AG09319 (cell line): Measurements from ENCODE around the gene PPP2R5C.
A peak's percentile ranks its signal among the peaks of the same experiment; 100 is the strongest.

Source experiments
- DNase-seq: peaks from one replicate; pipeline ENCODE4 v3.0.0-alpha.2; 2010; ENCODE audit warnings: low read depth; ENCODE audit errors: extremely low read depth
- TF ChIP-seq, protein P1 (sequence below): IDR thresholded peaks from 2 replicates; pipeline ENCODE4 v1.5.1; 2011; ENCODE audit warnings: low read depth, mild to moderate bottlenecking, inconsistent platforms, low read length, moderate library complexity

PPP2R5C gene

DNA sequence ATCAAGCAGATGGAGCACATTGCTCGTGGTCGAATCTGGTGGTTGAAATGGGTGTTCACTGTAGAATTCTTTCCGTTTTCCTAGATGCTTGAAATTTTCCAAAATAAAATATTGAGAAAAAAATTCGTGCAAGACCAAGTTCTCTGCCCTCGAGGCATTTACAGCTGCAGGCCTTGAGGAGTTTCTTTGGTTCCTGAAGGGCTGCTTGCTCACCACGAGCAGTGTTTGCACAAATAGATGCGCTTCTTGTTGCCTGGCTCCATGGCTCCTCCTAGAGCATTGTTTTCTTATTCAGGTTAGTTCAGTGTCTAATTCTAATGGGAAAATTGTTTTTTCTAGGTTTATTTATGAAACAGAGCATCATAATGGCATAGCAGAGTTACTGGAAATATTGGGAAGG is 128.4 kb downstream of the PPP2R5C start:
- no peak for DNase-seq

DNA sequence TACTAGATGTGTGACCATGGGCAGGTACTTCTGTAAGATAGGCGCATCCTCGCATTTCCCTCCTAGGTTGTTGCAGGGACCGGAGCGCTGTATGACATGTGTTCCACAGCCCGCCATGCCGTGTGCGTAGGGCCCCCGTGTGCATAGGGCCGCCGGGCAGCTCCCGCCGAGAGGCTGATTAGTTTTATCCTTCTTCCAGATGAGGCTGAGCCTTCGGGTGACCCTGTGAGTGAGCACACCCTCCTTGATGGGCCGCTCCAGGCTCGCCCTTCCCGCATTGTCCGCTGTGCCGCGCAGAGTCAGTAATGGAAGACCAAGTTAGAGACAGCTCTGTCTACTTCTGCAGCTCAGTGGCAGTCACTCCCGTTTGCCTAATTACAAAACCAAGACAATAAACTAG is 130.0 kb downstream of the PPP2R5C start:
- TF ChIP-seq, protein P1, sequence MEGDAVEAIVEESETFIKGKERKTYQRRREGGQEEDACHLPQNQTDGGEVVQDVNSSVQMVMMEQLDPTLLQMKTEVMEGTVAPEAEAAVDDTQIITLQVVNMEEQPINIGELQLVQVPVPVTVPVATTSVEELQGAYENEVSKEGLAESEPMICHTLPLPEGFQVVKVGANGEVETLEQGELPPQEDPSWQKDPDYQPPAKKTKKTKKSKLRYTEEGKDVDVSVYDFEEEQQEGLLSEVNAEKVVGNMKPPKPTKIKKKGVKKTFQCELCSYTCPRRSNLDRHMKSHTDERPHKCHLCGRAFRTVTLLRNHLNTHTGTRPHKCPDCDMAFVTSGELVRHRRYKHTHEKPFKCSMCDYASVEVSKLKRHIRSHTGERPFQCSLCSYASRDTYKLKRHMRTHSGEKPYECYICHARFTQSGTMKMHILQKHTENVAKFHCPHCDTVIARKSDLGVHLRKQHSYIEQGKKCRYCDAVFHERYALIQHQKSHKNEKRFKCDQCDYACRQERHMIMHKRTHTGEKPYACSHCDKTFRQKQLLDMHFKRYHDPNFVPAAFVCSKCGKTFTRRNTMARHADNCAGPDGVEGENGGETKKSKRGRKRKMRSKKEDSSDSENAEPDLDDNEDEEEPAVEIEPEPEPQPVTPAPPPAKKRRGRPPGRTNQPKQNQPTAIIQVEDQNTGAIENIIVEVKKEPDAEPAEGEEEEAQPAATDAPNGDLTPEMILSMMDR: no peak
- DNase-seq: no peak

More for the DNA sequence above, 128.4 kb downstream of the PPP2R5C start:
- TF ChIP-seq, protein P1: peak; percentile 14

DNA sequence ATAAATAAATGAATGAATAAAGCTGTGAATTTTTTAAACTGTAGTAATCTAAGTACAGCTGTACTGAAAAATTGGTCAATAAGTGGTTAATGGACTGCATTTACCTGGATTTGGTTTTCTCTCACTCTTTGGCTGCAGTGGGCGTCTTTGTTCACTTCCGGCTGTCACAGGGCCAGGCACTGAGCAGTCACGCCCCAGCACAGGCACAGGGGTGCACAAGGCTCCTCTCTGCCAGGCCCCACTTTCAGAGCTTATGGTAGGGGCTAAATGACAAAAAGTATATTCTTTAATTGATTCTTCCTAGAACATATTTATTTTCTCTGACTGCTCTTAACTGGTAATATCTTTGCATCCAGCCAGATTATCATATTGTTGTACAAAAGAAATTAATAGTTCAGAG is 132.2 kb downstream of the PPP2R5C start:
- TF ChIP-seq, protein P1: no peak
- no peak for DNase-seq

DNA sequence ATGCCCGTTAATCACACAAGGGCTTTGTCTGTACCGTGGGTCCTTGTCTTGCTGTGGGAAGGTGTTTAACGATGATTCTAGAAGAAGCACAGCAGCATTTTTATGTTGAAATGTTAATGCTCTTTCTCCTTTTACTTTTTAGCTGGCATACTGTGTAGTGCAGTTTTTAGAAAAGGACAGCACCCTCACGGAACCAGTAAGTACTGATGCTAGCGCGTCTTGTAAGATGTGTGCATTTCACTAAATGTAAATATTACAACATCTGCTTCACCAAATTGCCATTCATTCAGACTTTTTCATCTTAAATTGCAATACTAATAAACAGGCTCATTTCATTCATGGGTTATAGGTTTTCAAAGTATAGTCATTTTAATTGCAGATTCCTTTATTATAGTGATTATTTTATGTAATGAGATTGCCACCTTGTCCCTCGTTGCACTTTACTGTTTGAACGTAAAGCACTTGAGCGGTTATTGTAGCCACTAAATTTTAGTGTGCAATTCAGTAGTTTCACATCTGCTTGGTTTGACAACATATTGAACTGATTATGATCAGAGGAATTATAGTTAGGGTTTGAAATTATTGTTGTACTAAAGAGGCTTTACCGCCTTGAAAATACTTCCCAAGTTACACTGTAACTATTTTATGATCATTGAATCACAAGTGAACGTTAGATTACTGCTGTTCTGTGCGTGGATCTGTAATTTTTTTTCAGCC is 133.0 kb downstream of the PPP2R5C start:
- TF ChIP-seq, protein P1: no peak

DNA sequence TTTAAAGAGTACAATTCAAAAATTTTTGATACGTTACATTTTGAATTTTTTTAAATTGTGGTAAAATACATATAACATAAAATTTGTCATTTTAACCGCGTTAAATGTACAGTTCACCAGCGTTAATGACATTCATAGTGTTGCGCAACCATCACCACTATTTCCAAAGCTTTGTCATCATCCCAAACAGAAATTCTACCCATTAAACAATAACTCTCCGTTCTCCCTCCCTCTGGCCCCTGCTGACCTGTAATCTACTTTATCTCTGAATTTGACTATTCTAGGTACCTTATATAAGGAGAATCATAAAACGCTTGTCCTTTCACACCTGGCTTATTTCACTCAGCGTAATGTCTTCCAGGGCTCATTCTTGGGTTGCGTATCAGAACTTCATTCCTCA is 133.7 kb downstream of the PPP2R5C start:
- DNase-seq: no peak
- TF ChIP-seq, protein P1: no peak

More for the DNA sequence above, 133.0 kb downstream of the PPP2R5C start:
- DNase-seq: no peak

DNA sequence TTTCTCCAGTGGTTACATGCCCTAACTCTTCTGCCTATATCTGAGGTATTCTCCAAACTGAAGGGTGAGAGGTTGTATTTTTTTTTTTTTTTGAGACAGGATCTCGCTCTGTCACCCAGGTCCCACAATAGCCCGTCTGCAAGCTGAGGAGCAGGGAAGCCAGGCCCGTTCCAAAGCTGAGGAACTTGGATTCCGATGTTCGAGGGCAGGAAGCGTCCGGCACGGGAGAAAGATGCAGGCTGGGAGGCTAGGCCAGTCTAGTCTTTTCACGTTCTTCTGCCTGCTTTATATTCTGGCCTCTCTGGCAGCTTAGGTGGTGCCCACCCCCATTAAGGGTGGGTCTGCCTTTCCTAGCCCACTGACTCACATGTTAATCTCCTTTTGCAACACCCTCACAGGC is 135.8 kb downstream of the PPP2R5C start:
- no peak for DNase-seq
- TF ChIP-seq, protein P1: no peak

DNA sequence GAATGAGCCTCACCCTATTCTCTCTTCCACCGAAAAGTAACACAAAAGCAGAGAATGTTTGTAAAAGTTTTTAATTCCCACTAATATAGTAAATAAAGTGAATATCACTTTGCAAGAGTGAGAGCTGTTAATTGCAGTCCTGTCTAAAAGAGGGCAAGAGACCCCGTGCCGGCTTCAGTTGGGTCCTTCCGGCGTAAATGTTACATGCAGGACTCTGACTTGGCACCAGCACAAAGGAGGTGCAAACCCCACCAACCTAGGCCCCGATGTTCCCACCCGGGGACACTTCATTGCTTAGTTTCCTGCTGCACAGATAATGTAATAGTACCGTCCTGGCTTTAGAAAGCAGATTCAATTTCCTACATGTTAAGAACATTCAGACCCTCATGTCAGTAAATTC is 136.9 kb downstream of the PPP2R5C start:
- TF ChIP-seq, protein P1: no peak
- DNase-seq: no peak
